ENCODE measurements around the gene KCNG1. TPM values are rescaled to one million over a fixed set of nuclear protein-coding genes. Genes with fewer than 3 reads are reported as not detected.

KCNG1 gene
- total and polyA plus RNA-seq, 2 of the 13 experiments (the other 11 are each of a cell fraction or from before 2014, with no cell fraction given): not detected

DNA sequence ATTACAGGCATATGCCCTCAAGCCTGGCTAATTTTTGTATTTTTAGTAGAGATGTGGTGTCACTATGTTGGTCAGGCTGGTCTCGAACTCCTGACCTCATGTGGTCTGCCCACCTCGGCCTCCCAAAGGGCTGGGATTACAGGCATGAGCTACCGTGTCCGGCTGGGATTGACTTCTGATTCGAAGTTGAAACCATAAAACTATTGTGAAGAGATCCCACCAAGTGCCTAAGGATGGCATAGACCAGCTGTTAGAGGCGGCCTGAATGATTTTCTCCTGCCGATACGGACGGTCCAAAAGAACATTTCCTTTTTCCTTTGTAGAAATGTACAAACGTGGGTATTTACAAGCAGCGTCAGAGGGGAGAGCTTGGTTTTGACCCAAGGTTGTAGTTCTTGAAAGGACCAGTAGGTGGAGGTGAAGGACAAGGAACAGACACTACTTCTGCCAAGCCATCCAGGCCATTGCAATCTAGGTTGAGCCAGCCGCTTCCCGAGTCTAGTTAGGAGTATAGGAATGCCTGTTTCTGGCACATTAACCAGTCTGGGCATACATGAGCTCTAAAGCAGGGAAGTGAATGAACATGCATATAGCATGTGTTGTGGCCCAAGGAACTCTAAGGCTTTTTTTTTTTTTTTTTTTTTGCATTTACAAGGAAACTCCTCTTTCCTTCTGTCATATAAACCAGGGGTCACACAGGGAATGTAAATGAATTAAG, 35.3 kb downstream of the KCNG1 start (continued):
- TF ChIP-seq, protein P1, sequence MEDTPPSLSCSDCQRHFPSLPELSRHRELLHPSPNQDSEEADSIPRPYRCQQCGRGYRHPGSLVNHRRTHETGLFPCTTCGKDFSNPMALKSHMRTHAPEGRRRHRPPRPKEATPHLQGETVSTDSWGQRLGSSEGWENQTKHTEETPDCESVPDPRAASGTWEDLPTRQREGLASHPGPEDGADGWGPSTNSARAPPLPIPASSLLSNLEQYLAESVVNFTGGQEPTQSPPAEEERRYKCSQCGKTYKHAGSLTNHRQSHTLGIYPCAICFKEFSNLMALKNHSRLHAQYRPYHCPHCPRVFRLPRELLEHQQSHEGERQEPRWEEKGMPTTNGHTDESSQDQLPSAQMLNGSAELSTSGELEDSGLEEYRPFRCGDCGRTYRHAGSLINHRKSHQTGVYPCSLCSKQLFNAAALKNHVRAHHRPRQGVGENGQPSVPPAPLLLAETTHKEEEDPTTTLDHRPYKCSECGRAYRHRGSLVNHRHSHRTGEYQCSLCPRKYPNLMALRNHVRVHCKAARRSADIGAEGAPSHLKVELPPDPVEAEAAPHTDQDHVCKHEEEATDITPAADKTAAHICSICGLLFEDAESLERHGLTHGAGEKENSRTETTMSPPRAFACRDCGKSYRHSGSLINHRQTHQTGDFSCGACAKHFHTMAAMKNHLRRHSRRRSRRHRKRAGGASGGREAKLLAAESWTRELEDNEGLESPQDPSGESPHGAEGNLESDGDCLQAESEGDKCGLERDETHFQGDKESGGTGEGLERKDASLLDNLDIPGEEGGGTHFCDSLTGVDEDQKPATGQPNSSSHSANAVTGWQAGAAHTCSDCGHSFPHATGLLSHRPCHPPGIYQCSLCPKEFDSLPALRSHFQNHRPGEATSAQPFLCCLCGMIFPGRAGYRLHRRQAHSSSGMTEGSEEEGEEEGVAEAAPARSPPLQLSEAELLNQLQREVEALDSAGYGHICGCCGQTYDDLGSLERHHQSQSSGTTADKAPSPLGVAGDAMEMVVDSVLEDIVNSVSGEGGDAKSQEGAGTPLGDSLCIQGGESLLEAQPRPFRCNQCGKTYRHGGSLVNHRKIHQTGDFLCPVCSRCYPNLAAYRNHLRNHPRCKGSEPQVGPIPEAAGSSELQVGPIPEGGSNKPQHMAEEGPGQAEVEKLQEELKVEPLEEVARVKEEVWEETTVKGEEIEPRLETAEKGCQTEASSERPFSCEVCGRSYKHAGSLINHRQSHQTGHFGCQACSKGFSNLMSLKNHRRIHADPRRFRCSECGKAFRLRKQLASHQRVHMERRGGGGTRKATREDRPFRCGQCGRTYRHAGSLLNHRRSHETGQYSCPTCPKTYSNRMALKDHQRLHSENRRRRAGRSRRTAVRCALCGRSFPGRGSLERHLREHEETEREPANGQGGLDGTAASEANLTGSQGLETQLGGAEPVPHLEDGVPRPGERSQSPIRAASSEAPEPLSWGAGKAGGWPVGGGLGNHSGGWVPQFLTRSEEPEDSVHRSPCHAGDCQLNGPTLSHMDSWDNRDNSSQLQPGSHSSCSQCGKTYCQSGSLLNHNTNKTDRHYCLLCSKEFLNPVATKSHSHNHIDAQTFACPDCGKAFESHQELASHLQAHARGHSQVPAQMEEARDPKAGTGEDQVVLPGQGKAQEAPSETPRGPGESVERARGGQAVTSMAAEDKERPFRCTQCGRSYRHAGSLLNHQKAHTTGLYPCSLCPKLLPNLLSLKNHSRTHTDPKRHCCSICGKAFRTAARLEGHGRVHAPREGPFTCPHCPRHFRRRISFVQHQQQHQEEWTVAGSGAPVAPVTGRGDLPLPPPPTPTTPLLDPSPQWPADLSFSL (CRISPR knock-in tag; IDR thresholded peaks at IDR 0.05): no peak
- TF ChIP-seq, protein P2, sequence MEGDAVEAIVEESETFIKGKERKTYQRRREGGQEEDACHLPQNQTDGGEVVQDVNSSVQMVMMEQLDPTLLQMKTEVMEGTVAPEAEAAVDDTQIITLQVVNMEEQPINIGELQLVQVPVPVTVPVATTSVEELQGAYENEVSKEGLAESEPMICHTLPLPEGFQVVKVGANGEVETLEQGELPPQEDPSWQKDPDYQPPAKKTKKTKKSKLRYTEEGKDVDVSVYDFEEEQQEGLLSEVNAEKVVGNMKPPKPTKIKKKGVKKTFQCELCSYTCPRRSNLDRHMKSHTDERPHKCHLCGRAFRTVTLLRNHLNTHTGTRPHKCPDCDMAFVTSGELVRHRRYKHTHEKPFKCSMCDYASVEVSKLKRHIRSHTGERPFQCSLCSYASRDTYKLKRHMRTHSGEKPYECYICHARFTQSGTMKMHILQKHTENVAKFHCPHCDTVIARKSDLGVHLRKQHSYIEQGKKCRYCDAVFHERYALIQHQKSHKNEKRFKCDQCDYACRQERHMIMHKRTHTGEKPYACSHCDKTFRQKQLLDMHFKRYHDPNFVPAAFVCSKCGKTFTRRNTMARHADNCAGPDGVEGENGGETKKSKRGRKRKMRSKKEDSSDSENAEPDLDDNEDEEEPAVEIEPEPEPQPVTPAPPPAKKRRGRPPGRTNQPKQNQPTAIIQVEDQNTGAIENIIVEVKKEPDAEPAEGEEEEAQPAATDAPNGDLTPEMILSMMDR (CRISPR knock-in tag; IDR thresholded peaks at IDR 0.05): peak; percentile 98
- no peak for TF ChIP-seq KDM6A (CRISPR knock-in tag; IDR thresholded peaks at IDR 0.05; ENCODE audit: low read depth)
- no peak for TF ChIP-seq SMAD1 (CRISPR knock-in tag; IDR thresholded peaks at IDR 0.05; ENCODE audit: borderline replicate concordance, low read depth)
- no peak for TF ChIP-seq BORCS8-MEF2B (CRISPR knock-in tag; IDR thresholded peaks at IDR 0.05)
- TF ChIP-seq ZNF775 (CRISPR knock-in tag; IDR thresholded peaks at IDR 0.05; ENCODE audit: borderline replicate concordance): no peak
- no peak for TF ChIP-seq ZNF136 (CRISPR knock-in tag; IDR thresholded peaks at IDR 0.05; ENCODE audit: low read depth)
- TF ChIP-seq REL (CRISPR knock-in tag; conservative IDR thresholded peaks at IDR 0.05): no peak
- TF ChIP-seq SETDB1 (CRISPR knock-in tag; IDR thresholded peaks at IDR 0.05; ENCODE audit: borderline replicate concordance): no peak
- TF ChIP-seq KMT2A (CRISPR knock-in tag; IDR thresholded peaks at IDR 0.05): no peak
- 0 out of 2 replicates have a peak, but pooled peaks have one; percentile 37 for TF ChIP-seq SMAD3 (CRISPR knock-in tag; IDR thresholded peaks at IDR 0.05)
- TF ChIP-seq DNMT3B (CRISPR knock-in tag; conservative IDR thresholded peaks at IDR 0.05): 0 out of 2 replicates have a peak, but pooled peaks have one; percentile 22
- TF ChIP-seq SRSF1 (optimal IDR thresholded peaks at IDR 0.05; ENCODE audit: low read depth, low read length): no peak
- TF ChIP-seq ZMYM2 (CRISPR knock-in tag; IDR thresholded peaks at IDR 0.05): no peak
- TF ChIP-seq, protein P3, sequence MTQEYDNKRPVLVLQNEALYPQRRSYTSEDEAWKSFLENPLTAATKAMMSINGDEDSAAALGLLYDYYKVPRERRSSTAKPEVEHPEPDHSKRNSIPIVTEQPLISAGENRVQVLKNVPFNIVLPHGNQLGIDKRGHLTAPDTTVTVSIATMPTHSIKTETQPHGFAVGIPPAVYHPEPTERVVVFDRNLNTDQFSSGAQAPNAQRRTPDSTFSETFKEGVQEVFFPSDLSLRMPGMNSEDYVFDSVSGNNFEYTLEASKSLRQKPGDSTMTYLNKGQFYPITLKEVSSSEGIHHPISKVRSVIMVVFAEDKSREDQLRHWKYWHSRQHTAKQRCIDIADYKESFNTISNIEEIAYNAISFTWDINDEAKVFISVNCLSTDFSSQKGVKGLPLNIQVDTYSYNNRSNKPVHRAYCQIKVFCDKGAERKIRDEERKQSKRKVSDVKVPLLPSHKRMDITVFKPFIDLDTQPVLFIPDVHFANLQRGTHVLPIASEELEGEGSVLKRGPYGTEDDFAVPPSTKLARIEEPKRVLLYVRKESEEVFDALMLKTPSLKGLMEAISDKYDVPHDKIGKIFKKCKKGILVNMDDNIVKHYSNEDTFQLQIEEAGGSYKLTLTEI (CRISPR knock-in tag; conservative IDR thresholded peaks at IDR 0.05): no peak
